Fibroblast of lung (primary cell): Measurements from ENCODE around the gene WWOX.

Source experiments
- EZH2 ChIP-seq: IDR thresholded peaks from 2 replicates; pipeline ENCODE4 v1.5.1; 2012; ENCODE audit warnings: low read length, control low read depth, mild to moderate bottlenecking; ENCODE audit errors: missing control alignments
- TF ChIP-seq, protein P1 (sequence below), 2 donors: IDR thresholded peaks in 1 of 2; conservative IDR thresholded peaks in 1 of 2; 1 replicate in 1 of 2; 2 replicates in 1 of 2; pipeline ENCODE4 v1.5.1; 2011 to 2012; ENCODE audit warnings: low read length in 2 of 2, control low read depth in 1 of 2, inconsistent platforms in 1 of 2, low read depth in 1 of 2, mild to moderate bottlenecking in 1 of 2

- TF ChIP-seq, protein P1, sequence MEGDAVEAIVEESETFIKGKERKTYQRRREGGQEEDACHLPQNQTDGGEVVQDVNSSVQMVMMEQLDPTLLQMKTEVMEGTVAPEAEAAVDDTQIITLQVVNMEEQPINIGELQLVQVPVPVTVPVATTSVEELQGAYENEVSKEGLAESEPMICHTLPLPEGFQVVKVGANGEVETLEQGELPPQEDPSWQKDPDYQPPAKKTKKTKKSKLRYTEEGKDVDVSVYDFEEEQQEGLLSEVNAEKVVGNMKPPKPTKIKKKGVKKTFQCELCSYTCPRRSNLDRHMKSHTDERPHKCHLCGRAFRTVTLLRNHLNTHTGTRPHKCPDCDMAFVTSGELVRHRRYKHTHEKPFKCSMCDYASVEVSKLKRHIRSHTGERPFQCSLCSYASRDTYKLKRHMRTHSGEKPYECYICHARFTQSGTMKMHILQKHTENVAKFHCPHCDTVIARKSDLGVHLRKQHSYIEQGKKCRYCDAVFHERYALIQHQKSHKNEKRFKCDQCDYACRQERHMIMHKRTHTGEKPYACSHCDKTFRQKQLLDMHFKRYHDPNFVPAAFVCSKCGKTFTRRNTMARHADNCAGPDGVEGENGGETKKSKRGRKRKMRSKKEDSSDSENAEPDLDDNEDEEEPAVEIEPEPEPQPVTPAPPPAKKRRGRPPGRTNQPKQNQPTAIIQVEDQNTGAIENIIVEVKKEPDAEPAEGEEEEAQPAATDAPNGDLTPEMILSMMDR (conservative IDR thresholded peaks at IDR 0.05 in 1 of 2, IDR thresholded peaks at IDR 0.05 in 1 of 2; ENCODE audit: low read depth in 1 of 2, low read length in 2 of 2): no peak
- TF ChIP-seq EZH2: no peak
Observed at GRCh38 chr16:78773706-78774105, 674.3 kb downstream of the WWOX start.
